PC-9 (cell line): ENCODE data around the gene FGF11. TPM values are rescaled to one million over a fixed set of nuclear protein-coding genes. Genes with fewer than 3 reads are reported as not detected.

Source experiments
- BruUV-seq: library from RNA; stranded (reverse); fragments of 400-500 nt; replicated peaks from 2 replicates; lab custom pipeline; 2021; lab: Mats Ljungman, UMichigan
- CTCF ChIA-PET: fragments of 300-600 bp; sonication (Branson Sonifier 250); formaldehyde crosslinking; loops from one replicate; lab custom pipeline; 2022; ENCODE audit warnings: antibody characterized with exemption; lab: Charles Lee
- POLR2A ChIA-PET: fragments of 300-600 bp; sonication (Branson Sonifier 250); formaldehyde crosslinking; loops from one replicate; lab custom pipeline; 2022; ENCODE audit warnings: antibody characterized with exemption; ENCODE audit not compliant: unreplicated experiment; lab: Charles Lee
- DNase-seq, 2 experiments: peaks; one replicate each; pipeline versions ENCODE4 v3.0.0 to v3.0.0-alpha.2; 2015 to 2022; ENCODE audit warnings: mixed read lengths in 1 of 2
- H2AFZ ChIP-seq: fragments of 200-600 bp; sonication (generic); 2 replicates; pipeline ENCODE4 v1.8.1; 2017; ENCODE audit warnings: antibody characterized with exemption
- H3F3A ChIP-seq: fragments of 200-600 bp; sonication (generic); 2 replicates; pipeline ENCODE4 v1.8.1; 2017; ENCODE audit warnings: antibody characterized with exemption, mild to moderate bottlenecking, low read depth; ENCODE audit not compliant: insufficient read depth
- H3K27ac ChIP-seq: fragments of 200-600 bp; sonication (generic); 2 replicates; pipeline ENCODE4 v1.6.1; 2016; ENCODE audit warnings: mixed run types
- H3K27me3 ChIP-seq: fragments of 200-600 bp; sonication (generic); 2 replicates; pipeline ENCODE4 v1.6.1; 2016; ENCODE audit warnings: low read depth, mixed run types; ENCODE audit not compliant: insufficient read depth
- H3K36me3 ChIP-seq: fragments of 200-600 bp; sonication (generic); 2 replicates; pipeline ENCODE4 v1.6.1; 2016; ENCODE audit warnings: low read depth, mixed run types
- H3K4me1 ChIP-seq: fragments of 200-600 bp; sonication (generic); replicated peaks from 2 replicates; pipeline ENCODE4 v1.6.1; 2016; ENCODE audit warnings: mixed run types; ENCODE audit not compliant: insufficient read depth
- H3K4me2 ChIP-seq: fragments of 200-600 bp; sonication (generic); 2 replicates; pipeline ENCODE4 v1.6.1; 2017; ENCODE audit warnings: mixed run types
- H3K4me3 ChIP-seq: fragments of 200-600 bp; sonication (generic); 2 replicates; pipeline ENCODE4 v1.6.1; 2016; ENCODE audit warnings: mixed run types
- H3K79me2 ChIP-seq: fragments of 200-600 bp; sonication (generic); 2 replicates; pipeline ENCODE4 v1.6.1; 2017; ENCODE audit warnings: low read depth, mixed run types
- H3K9me2 ChIP-seq: fragments of 200-600 bp; sonication (generic); 2 replicates; pipeline ENCODE4 v1.8.1; 2017; ENCODE audit warnings: mild to moderate bottlenecking; ENCODE audit not compliant: insufficient read depth
- H3K9me3 ChIP-seq: fragments of 200-600 bp; sonication (generic); 2 replicates; pipeline ENCODE4 v1.8.1; 2016; ENCODE audit warnings: low read depth; ENCODE audit not compliant: insufficient read depth
- H4K20me1 ChIP-seq: fragments of 200-600 bp; sonication (generic); 2 replicates; pipeline ENCODE4 v1.8.1; 2017; ENCODE audit not compliant: insufficient read depth
- CTCF ChIP-seq: fragments of 200-600 bp; sonication (generic); conservative IDR thresholded peaks from 2 replicates; pipeline ENCODE4 v1.6.1; 2017; ENCODE audit warnings: mixed run types, antibody characterized with exemption, mild to moderate bottlenecking, moderate library complexity
- EZH2 ChIP-seq: fragments of 200-600 bp; sonication (generic); IDR thresholded peaks from 2 replicates; pipeline ENCODE4 v1.8.0; 2017; ENCODE audit warnings: antibody characterized with exemption, low read depth
- intact Hi-C: fragments of 100-400 bp; cut with micrococcal nuclease; formaldehyde crosslinking; loops from one replicate; pipeline ENCODE4 v1.10.0; 2022; ENCODE audit not compliant: unreplicated experiment
- total RNA-seq: library from RNA; stranded (reverse); gene quantifications from 2 replicates; pipeline ENCODE4 v1.2.3, GENCODE V29; 2021

The FGF11 gene
- total RNA-seq, 1 experiment from 2014 or later, result 23.2 TPM

- Histone ChIP-seq H3K27ac (no peak overlapping the region), H3K36me3 (no peaks in the 10 kb centered on the region), H2AFZ (no peak overlapping the region), H3K4me2 (no peak overlapping the region), H3K4me1 (peaks cover 12% of the 10 kb centered on the region), H3K27me3 (no peaks in the 10 kb centered on the region), H3K9me2 (no peaks in the 10 kb centered on the region), H4K20me1 (no peaks in the 10 kb centered on the region), H3K9me3 (no peaks in the 10 kb centered on the region), H3F3A (0 out of 2 replicates have a peak, but pooled peaks cover 3% of the 10 kb centered on the region), H3K4me3 (no peak overlapping the region), H3K79me2 (peaks cover 4% of the 10 kb centered on the region; the same call in 1 of the 2 replicates)
- TF ChIP-seq EZH2 (no peak), CTCF (no peak)
- BruUV-seq, result no TSS peak
- DNase-seq, result no peak
- intact Hi-C loops, result no loop called here
- CTCF ChIA-PET, result interaction anchor here (0.5 kb wide), 2 partner anchors 24 to 80 kb away, joined by 3 to 6 read pairs; no protein-coding TSS in a partner anchor
- POLR2A ChIA-PET, result no interaction called here
Observed at GRCh38 chr17:7442142-7442541, 2.8 kb downstream of the FGF11 start.

GRCh38 chr17:7443499-7444485 is 4.5 kb downstream of the FGF11 start:
- peak overlapping the region; percentile 81; the same call in 1 of the 2 replicates for H3K4me2 ChIP-seq
- CTCF ChIA-PET, result interaction anchor here (0.5 to 0.6 kb wide), 3 partner anchors 43 to 73 kb away, joined by 3 to 6 read pairs (median 5); no protein-coding TSS in a partner anchor
- 0 out of 2 replicates have a peak, but pooled peaks cover 3% of the 10 kb centered on the region for H3F3A ChIP-seq
- H3K36me3 ChIP-seq, result no peaks in the 10 kb centered on the region
- DNase-seq, result no peak
- H3K27ac ChIP-seq, result no peak overlapping the region
- no peaks in the 10 kb centered on the region for H3K27me3 ChIP-seq
- peaks cover 12% of the 10 kb centered on the region for H3K4me1 ChIP-seq
- no peak for TF ChIP-seq EZH2
- no peak for TF ChIP-seq CTCF
- no peaks in the 10 kb centered on the region for H3K79me2 ChIP-seq
- no peaks in the 10 kb centered on the region for H3K9me2 ChIP-seq
- H3K4me3 ChIP-seq, result no peak overlapping the region
- H2AFZ ChIP-seq, result no peak overlapping the region
- no peaks in the 10 kb centered on the region for H4K20me1 ChIP-seq
- no TSS peak for BruUV-seq
- POLR2A ChIA-PET, result interaction anchor here (0.6 to 1.5 kb wide), 4 partner anchors 41 to 168 kb away, joined by 3 to 8 read pairs (median 4); partner anchors contain the start of genes CD68 and POLR2A
- no peaks in the 10 kb centered on the region for H3K9me3 ChIP-seq
- intact Hi-C loops, result loop anchor here (2.0 kb wide), 1 partner anchor 33 kb away; no protein-coding TSS in a partner anchor
